GM13976 (cell line): ENCODE measurements around the gene VWA8.

Source experiments
- DNase-seq: peaks from one replicate; pipeline ENCODE4 v3.0.0; 2012; ENCODE audit warnings: low spot score
- CTCF ChIP-seq: IDR thresholded peaks from 2 replicates; pipeline ENCODE4 v1.5.1; 2012; ENCODE audit warnings: borderline replicate concordance, mild to moderate bottlenecking; ENCODE audit not compliant: insufficient read depth; ENCODE audit errors: extremely low read depth, missing control alignments, control extremely low read depth
- in situ Hi-C: fragments of 300-500 bp; cut with MboI; formaldehyde crosslinking; loops from one replicate; pipeline ENCODE4 v1.12.0; 2022; ENCODE audit warnings: low sequenced_read_pairs, mixed read lengths, inconsistent platforms; ENCODE audit not compliant: unreplicated experiment

Gene VWA8

GRCh38 chr13:41785402-41786172, 175.3 kb downstream of the VWA8 start:
- in situ Hi-C loops, result no loop called here
- no peak for DNase-seq
- TF ChIP-seq CTCF, result no peak

GRCh38 chr13:41782086-41782485, 178.8 kb downstream of the VWA8 start:
- TF ChIP-seq CTCF, result no peak
- in situ Hi-C loops, result no loop called here
- DNase-seq, result no peak

GRCh38 chr13:41780715-41781706, 179.9 kb downstream of the VWA8 start:
- DNase-seq, result no peak
- in situ Hi-C loops, result no loop called here
- no peak for TF ChIP-seq CTCF

- in situ Hi-C loops, result no loop called here
These were observed 185.7 kb downstream of the VWA8 start for GRCh38 chr13:41775251-41775650.

GRCh38 chr13:41774605-41775218, 186.2 kb downstream of the VWA8 start:
- in situ Hi-C loops, result no loop called here
- TF ChIP-seq CTCF, result no peak
- DNase-seq, result no peak

More at GRCh38 chr13:41775251-41775650, 185.7 kb downstream of the VWA8 start:
- no peak for DNase-seq
- no peak for TF ChIP-seq CTCF

GRCh38 chr13:41767801-41768200, 193.1 kb downstream of the VWA8 start:
- TF ChIP-seq CTCF, result no peak
- DNase-seq, result no peak
- in situ Hi-C loops, result no loop called here
